ENCODE data around the gene ZEB2. TPM values are rescaled to one million over a fixed set of nuclear protein-coding genes. Genes with fewer than 3 reads are reported as not detected.

Gene ZEB2
- total RNA-seq, 2 donors from 2014 or later = 4.1 to 6.1 TPM

DNA sequence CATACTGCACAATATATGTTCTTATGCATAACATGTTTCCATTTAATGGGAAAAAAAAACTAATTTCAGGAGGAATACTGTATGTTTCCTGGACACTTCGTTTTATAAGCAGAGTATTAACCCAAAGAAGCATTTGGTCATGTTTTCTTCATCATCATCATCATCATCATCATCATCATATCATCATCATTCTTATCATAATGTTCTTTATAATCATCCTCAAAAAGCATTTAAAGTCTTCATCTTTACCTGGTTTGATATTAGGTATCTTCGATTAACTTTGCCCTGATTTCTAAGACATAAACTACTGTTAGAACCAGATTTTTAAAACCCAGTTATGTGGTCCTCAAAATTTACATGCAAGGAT lies 47.9 kb downstream of the ZEB2 start:
- Mint-ChIP-seq H3K27ac (no peak overlapping the region), H3K9me3 (no peaks in the 10 kb centered on the region), H3K36me3 (no peaks in the 10 kb centered on the region)
- DNase-seq (ENCODE audit: low spot score in 2 of 2) = no peak
- no peak for ATAC-seq

DNA sequence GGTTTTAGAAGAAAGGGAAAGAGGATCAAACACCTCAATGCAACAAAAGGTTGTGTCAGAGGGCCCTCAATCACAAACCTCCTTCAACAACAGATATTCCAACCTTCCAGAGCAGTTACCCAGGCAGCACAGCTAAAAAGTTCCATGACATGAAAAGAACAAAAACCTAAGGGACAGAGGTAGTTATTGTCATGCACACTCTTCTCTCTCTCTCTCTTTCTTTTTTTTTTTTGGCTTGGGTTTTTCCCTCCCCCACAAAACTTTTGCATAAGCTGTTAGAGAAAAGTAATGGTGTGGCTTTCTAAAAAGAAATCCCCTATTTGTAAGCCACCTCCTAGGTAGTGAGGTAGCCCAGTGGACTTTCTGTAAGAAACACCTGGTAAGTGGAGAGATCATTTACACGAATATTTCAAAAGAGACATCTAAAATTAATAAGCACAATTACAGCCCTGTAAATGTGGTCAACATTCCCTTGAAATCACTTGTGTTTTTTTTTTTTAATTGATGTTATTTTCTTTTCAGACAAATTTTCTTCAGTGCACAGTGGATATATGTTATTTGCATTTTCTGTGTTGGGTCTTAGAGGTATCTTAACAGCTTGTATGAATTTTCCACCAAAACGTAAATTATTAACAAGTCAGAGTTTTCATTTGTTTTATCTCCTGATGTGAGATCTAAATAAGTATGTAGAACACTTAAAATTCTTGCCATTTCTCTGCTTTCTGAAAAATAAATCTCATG lies 48.4 kb downstream of the ZEB2 start:
- peak; percentile 61 to 69 for ATAC-seq

DNA sequence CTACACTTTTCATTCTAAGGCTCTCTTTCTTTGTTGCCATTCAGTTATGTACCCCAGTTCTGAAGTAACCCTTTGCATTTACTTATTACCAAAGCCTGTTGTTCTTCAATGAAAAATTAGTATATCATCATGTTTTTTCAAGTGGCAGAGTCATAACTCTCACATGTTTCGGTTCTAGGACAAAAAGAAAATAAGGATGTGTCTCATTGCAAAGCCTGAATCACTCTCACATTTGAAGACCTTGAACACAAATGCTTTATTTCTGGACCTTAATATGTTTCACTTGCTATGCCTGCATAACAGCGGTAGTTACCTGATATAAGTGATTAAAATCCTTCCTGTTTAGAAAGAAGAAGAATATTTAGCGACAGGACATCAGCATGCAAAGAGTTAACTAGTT lies 49.1 kb downstream of the ZEB2 start:
- no peaks in the 10 kb centered on the region for H3K9me3 Mint-ChIP-seq
- DNase-seq (ENCODE audit: low spot score in 2 of 2) = no peak
- ATAC-seq = peak in 1 of 2 donors; percentile 26
- no peaks in the 10 kb centered on the region for H3K36me3 Mint-ChIP-seq
- no peak overlapping the region for H3K27ac Mint-ChIP-seq

More for the DNA sequence above, 48.4 kb downstream of the ZEB2 start:
- no peak overlapping the region for H3K27ac Mint-ChIP-seq
- H3K9me3 Mint-ChIP-seq = no peaks in the 10 kb centered on the region
- H3K36me3 Mint-ChIP-seq = no peaks in the 10 kb centered on the region
- DNase-seq (ENCODE audit: low spot score in 2 of 2) = no peak

DNA sequence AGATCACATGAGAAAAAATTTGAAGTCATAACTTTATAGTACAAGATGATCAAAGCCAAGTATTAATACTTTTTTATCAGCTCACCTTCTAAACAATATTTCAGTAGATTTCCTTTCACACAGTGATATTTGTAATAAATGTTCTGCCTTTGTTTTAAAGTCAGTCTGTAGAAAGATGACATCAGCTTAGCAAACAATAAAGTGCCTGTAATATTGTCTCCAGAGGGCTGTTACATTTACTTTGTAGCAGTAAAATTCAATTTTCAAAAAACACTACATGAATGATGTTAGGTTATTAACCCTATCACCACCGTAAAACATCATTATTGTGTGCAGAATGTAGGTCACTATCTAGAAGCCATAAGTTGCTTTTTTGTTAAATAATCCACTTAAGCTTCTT lies 49.6 kb downstream of the ZEB2 start:
- Mint-ChIP-seq H3K36me3 (no peaks in the 10 kb centered on the region), H3K9me3 (no peaks in the 10 kb centered on the region), H3K27ac (no peak overlapping the region)
- DNase-seq (ENCODE audit: low spot score in 2 of 2) (no peak), ATAC-seq (no peak)

DNA sequence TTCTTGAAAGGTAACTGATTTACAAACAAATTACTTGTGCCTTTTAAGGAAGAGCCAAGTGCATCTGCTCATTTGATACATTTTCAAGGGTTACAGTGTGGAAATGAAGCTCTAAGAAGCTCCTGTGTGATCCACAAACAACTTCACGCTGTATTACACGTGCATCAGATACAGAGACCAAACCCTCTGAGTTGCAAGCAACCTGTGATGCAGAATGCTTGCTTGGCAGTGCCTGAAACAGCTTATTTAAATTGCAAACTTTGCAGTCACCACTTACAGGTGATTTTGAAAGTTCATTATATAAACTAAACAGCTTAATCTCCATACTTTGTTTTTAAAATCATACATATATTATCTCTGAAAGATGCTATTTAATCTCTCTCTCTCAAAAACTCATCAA lies 50.1 kb downstream of the ZEB2 start:
- ATAC-seq = no peak
- Mint-ChIP-seq H3K27ac (no peak overlapping the region), H3K36me3 (no peaks in the 10 kb centered on the region), H3K9me3 (no peaks in the 10 kb centered on the region)
- DNase-seq (ENCODE audit: low spot score in 2 of 2) = no peak

DNA sequence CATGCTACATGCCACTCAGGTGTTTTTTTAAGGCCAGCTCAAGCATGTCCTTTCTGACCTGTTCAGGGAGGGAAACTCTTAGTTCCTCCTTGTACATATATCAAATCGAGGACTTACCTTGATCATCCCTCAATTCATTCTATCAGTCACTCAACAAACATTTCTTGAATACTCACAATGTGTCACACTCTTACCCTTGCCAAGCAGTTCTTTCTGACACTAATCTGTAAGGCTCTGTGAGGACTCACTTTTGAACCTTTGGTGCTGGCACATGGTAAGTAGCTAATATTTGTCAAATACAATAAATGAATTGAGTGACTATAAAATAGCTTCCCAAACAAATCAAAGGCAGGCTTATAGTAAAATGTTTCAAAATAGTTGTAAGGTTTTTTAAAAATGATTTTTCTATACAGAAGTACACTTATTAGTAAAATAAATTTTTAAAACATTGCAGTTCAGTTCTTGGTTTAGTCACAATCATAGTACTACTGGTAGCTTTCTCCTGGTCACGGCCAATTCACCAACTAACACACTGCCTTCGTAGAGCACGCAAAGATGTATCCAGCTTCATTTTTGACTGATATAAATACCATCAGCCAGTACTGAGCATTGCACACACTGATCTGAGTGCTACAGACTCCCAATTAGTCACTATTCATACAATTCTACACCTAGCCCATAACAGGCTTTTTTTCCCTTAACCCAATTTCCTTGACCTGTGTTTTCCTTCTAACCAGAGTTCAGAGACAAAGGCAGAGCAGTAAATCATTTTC lies 50.9 kb downstream of the ZEB2 start:
- no peaks in the 10 kb centered on the region for H3K36me3 Mint-ChIP-seq
- H3K27ac Mint-ChIP-seq = no peak overlapping the region
- no peaks in the 10 kb centered on the region for H3K9me3 Mint-ChIP-seq
- DNase-seq (ENCODE audit: low spot score in 2 of 2) (no peak), ATAC-seq (no peak)

DNA sequence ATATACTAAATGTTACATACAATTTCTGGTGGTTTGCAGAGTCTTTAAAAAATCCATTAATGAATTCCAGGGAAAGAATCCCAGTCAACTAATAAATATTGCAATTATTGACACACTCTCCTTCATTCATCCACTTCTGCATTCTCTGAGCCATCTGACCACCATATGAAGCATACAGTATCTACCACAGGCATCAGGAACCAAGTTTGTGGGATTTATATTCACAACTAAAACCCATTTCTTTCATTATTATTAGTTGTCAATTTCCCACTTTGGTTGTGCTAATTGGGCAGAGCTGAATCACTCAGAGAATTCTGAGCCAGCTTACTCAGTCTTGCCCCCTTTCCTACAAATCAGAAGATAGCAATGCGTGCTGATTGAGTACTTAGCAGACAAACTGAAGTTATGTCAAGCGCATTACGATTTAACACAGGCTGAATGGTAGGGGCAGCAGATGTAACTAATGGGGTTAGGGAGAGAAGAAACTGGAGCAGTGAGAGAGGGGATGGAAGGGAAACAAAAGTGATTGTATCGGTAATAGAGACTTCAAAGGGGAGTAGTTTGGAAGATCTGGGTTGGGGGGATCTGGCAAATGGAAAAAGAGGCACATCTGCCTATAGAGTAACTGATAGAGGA lies 52.3 kb downstream of the ZEB2 start:
- Mint-ChIP-seq H3K36me3 (no peaks in the 10 kb centered on the region), H3K27ac (no peak overlapping the region), H3K9me3 (no peaks in the 10 kb centered on the region)
- DNase-seq (ENCODE audit: low spot score in 2 of 2) (no peak), ATAC-seq (no peak)

DNA sequence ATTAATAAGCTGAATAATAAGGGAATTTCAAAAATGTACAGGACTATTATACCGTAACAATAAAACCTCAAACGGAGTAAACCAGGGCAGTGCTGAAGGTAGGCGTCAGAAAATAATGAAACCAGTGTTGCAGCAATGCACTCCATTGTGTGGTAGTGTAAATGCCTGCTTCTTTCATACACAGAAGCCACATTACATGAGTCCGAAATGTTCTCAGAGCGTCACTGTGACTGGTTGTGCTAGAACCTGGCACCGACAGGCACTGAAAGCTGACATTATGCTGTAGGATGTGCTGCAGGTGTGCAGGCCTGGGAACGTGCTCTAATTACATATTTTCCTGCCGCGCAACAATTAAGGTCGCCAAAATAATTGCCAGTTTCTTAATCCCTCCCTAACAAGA lies 53.3 kb downstream of the ZEB2 start:
- DNase-seq (ENCODE audit: low spot score in 2 of 2) = no peak
- no peaks in the 10 kb centered on the region for H3K9me3 Mint-ChIP-seq
- H3K27ac Mint-ChIP-seq = no peak overlapping the region
- no peak for ATAC-seq
- no peaks in the 10 kb centered on the region for H3K36me3 Mint-ChIP-seq

DNA sequence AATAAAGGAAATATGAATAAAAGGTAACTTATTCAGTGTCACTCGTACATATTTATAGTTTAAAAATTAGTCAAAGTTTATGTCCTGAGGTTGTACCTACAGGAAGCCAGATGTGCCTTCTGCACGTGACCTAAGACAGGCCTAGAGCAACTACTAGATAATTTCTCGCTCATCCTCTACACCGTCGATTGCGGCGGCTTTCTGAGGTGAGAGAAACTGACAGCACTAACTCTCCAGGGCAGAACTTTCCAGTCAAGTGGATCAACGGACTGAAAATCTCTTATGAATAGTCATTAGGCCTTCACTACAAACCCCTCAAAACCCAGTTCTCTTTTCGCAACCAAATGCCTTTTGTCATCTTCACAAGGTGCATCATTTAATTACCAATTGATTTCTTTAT lies 54.2 kb downstream of the ZEB2 start:
- Mint-ChIP-seq H3K27ac (no peak overlapping the region), H3K9me3 (no peaks in the 10 kb centered on the region), H3K36me3 (no peaks in the 10 kb centered on the region)
- ATAC-seq (no peak), DNase-seq (ENCODE audit: low spot score in 2 of 2) (no peak)

DNA sequence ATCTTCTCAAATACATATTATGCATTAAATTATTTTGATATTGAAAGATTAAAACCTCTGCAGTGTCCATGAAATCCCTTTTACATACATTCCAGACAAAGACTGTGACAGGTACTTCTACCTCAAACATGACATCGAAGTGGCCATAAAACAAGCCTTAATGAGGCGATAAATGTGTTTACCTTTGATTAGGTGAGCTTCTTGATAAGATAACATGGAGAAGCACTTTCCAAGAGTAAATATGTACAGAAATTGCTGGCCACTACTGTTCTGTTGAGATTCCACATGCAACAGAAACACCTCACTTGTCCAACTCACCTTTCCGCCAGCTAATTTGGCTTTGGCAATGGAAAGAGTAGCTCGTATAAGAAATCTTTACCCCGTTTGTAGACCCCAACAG lies 55.2 kb downstream of the ZEB2 start:
- DNase-seq (ENCODE audit: low spot score in 2 of 2) (no peak), ATAC-seq (no peak)
- H3K36me3 Mint-ChIP-seq = no peaks in the 10 kb centered on the region

DNA sequence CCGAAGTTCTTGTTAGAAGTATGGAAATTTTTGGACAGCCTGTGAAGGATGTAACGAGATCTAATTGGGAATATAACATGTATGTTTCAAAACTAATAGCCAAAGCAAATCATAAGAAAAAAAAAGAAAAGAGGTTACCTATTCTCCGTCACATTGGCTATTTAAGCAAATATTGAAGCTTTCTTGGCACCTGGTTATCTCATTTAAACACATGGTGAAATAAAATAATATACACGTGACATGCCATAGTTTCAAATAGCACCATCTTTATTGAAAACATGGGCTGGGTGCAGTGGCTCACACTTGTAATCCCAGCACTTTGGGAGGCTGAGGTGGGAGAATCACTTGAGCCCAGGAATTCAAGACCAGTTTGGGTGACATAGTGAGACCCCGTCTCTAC lies 56.7 kb downstream of the ZEB2 start:
- no peak for ATAC-seq
- no peak for DNase-seq (ENCODE audit: low spot score in 2 of 2)
- H3K9me3 Mint-ChIP-seq = no peaks in the 10 kb centered on the region
- H3K27ac Mint-ChIP-seq = no peak overlapping the region
- H3K36me3 Mint-ChIP-seq = no peaks in the 10 kb centered on the region

More for the DNA sequence above, 55.2 kb downstream of the ZEB2 start:
- Mint-ChIP-seq H3K27ac (no peak overlapping the region), H3K9me3 (no peaks in the 10 kb centered on the region)

DNA sequence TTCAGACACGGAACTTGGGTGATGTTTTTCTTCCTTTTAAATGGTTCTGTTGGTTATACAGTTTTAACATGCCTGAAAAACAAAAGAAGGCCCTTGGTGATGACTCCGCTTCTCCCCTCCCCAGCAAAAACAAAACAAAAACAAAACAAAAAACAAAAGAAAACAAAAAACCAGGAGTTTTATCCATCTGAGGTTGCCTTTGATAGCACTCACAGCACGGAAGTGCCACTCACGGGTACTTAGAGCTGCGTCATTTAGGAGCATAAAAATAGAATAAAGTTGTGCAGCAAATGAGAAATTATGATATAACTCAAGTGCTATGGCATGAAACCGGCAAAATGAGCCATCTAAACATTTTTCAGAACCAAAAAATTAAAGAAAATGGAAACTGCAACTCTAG lies 57.7 kb downstream of the ZEB2 start:
- Mint-ChIP-seq H3K27ac (no peak overlapping the region), H3K36me3 (no peaks in the 10 kb centered on the region), H3K9me3 (no peaks in the 10 kb centered on the region)
- DNase-seq (ENCODE audit: low spot score in 2 of 2) (no peak), ATAC-seq (no peak)

DNA sequence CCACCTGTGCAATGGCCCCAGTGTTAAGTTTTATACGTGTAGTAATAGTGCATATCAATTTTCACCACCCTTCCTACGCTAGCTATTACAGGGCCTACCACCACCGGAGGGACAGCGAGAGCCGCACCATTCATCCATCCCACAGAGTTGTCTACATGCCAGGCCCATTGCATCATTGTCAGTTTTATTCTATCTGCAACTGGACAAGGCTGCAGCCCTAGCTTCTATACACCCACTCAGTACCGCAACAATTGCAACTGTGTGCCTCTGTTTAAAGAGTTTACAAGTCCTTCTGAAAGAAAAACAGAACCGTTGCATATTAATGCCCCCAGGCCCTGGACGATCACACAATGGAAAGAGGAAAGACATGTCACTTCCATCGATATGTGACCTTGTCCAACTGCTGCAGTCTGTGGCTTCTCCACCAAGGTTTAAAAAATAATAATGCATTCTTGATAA lies 58.6 kb downstream of the ZEB2 start:
- DNase-seq (ENCODE audit: low spot score in 2 of 2) (no peak), ATAC-seq (no peak)
- no peak overlapping the region for H3K27ac Mint-ChIP-seq
- no peaks in the 10 kb centered on the region for H3K36me3 Mint-ChIP-seq
- H3K9me3 Mint-ChIP-seq = no peaks in the 10 kb centered on the region

DNA sequence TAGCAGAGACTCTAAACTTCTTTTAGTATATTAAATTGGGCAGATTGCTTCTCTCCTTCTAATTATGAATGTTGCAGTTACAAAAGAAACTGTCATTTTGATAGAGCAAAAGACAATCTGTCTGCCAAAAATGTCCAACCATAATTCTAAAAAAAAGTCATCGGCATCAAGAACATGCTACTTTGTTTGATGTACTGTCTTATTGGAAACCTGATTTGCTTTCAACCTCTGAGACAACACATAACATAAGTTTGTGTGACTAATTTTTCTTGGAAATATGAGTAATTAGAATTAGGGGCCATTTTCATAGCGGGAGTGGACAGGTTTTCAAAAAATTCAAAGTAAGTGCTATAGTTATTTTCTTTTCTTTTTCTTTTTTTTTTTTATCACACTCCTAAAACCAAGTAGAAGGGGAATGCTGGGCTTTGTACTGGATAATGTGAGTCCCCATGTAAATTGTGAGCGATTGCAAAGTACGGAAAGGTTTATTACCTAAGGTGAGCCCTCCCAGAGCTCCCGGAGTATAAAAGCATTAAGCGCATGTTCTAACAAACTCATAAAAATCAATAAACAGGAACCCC lies 59.1 kb downstream of the ZEB2 start:
- peak in 1 of 2 donors; percentile 44 for ATAC-seq
- DNase-seq (ENCODE audit: low spot score in 2 of 2) = no peak
- Mint-ChIP-seq H3K27ac (no peak overlapping the region), H3K9me3 (no peaks in the 10 kb centered on the region), H3K36me3 (no peaks in the 10 kb centered on the region)

DNA sequence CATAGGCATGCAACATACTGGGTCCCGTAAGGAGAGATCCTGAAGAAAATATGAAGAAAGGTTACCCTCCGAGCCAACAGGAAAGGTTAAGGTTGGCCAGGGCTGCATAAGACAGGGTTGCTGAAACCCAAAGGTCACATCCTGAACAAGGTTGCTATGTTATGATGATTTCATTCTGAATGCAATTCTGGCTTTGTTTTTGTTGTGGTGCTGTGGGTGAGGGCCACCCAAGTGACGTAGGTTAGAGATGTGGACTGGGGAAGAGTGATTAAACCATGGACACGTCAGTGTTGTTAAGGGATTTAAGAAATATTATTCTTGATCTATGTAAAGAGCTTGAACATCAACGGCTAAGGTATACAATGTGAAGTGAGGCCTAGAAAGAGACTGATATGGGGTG lies 60.0 kb downstream of the ZEB2 start:
- DNase-seq (ENCODE audit: low spot score in 2 of 2) = no peak
- no peak overlapping the region for H3K27ac Mint-ChIP-seq
- H3K9me3 Mint-ChIP-seq = no peaks in the 10 kb centered on the region
- no peaks in the 10 kb centered on the region for H3K36me3 Mint-ChIP-seq
- ATAC-seq = peak; percentile 32 to 69

DNA sequence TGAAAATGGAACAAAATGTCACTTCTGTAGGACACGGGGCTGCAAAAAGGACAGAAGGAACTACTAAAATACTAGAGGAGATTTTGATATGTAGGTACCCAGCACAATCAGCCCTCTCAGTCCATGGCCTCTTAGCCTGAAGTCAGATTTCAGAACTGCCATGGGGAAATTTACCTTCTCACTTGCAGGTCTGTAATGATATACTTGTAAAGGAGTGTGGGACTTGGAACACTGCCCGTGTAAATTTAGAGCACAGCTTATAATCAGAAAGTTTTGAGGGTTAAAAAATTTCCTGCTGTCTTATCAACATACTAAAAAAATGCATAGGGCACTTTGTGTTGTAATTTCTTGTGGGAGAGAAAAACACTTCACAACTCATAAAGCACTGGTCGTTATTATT lies 60.6 kb downstream of the ZEB2 start:
- H3K27ac Mint-ChIP-seq = peak overlapping the region in 1 of 2 donors; percentile 45

DNA sequence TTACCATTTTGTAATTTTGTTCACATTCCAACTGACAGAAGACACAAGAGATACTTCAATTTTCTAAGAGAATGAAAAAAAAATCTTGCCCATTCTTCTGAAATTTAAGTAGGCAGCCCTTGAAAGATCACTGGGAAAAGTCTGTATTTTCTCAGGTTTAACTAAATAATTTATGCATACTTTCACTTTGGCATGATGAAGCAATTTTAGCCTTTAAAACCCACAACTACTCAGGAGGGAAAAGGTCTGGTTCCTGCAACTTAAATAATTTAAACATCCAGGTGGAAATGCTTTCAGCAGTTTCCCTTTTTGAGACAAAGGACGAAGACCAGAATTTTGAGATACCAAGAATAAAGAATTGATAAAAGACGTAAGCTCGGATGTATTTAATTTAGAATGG lies 61.4 kb downstream of the ZEB2 start:
- DNase-seq (ENCODE audit: low spot score in 2 of 2) (no peak), ATAC-seq (no peak)
- H3K36me3 Mint-ChIP-seq = no peaks in the 10 kb centered on the region
- no peak overlapping the region for H3K27ac Mint-ChIP-seq
- H3K9me3 Mint-ChIP-seq = no peaks in the 10 kb centered on the region

More for the DNA sequence above, 60.6 kb downstream of the ZEB2 start:
- DNase-seq (ENCODE audit: low spot score in 2 of 2) (no peak), ATAC-seq (no peak)
- no peaks in the 10 kb centered on the region for H3K36me3 Mint-ChIP-seq
- H3K9me3 Mint-ChIP-seq = no peaks in the 10 kb centered on the region

Measured in activated naive CD4-positive, alpha-beta T cell treated with anti-CD3 and anti-CD28 coated beads, Interleukin-2, amount 50 U/mL, for 72 hours (primary cell).